ENCODE measurements around the gene CAP2.

Gene CAP2, protein sequence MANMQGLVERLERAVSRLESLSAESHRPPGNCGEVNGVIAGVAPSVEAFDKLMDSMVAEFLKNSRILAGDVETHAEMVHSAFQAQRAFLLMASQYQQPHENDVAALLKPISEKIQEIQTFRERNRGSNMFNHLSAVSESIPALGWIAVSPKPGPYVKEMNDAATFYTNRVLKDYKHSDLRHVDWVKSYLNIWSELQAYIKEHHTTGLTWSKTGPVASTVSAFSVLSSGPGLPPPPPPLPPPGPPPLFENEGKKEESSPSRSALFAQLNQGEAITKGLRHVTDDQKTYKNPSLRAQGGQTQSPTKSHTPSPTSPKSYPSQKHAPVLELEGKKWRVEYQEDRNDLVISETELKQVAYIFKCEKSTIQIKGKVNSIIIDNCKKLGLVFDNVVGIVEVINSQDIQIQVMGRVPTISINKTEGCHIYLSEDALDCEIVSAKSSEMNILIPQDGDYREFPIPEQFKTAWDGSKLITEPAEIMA

DNA sequence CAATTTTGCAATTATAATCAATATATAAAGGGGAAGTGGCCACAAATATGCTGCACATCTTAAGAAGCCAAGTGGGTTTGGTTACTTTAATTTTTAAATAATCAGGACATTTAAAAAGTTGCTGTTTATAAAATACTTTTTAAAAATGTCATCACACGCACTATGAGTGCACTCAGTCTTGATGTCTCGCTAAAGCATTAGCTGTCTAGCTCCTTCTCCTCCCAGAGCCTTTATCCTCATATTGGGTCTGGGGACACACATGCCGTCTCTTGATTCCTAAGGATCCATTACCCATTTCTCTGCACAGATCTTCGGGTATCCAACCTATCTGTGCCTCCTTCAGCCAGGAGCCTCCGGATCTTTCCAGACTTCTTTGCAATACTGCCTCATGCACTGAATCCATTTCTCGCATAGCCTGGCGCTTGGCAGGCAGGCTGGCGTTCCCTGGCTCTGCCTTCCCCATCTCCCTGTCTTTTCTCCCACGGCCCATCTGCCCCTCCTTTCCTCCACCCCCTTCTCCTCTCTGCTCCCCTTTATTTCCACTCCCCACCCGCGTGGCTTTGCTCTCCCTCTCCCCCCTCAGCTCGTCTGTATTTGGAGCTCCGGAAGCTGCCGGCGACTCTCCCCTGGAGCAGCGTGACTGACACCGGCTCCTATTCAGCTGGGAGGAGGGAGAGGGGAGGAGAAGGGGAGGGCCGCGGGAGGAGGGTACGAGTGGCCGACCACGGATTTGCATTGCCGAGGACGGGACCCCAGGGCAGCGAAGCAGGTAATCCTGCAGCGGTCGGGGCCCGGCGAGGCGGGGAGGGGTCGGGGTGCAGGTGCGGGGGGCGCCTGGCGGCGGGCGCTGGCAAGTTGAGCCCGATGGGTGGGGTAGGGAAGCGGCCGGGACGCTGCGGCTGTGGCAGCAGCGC, at the start of gene CAP2:
Gene CAP2, plus strand, starts transcription at position 618 of the 914 bp plus-strand sequence. CDS start 27,961 bp downstream, outside the sequence.
- DNase-seq (ENCODE audit: low read depth, low spot score), result peak; percentile 89

DNA sequence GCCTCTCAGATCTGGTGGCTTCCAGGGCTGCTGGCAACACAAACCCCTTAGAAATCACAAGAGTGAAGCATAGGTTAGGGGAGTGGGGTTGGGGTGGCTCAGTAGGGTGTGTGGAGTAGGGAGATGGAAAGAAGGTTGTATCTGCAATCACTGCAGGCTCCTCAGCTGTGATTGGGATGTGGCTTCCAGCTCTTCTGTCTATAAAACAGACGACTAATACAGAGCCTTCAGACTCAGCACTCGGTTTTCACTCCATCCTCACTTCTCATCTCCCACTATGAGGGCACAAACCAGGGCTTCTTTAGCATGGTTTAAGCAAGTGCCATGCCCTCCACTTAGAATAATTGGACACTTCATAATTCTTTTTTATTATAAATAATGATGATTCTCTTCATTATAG, 46.4 kb upstream of the CAP2 start:
- no peak for DNase-seq (ENCODE audit: low read depth, low spot score)

DNA sequence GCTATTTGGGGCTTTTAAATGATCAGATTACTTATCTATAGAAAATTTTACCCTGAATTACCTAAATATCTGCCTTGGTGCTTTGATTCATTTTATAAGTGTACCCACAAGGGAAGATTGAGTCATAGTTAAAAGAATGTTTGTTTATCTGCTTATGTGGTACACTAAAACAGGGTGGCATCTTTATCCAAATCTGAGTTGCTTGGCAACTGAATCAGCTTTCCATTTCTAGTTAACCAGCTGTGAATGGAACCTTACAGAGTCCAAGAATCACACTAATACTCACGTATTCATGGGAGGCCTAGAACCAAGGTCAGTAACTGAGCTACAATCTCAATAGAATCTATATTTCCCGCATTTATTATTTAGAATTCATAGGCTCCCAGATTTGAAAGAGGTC, 44.0 kb upstream of the CAP2 start:
- DNase-seq (ENCODE audit: low read depth, low spot score), result peak; percentile 58

DNA sequence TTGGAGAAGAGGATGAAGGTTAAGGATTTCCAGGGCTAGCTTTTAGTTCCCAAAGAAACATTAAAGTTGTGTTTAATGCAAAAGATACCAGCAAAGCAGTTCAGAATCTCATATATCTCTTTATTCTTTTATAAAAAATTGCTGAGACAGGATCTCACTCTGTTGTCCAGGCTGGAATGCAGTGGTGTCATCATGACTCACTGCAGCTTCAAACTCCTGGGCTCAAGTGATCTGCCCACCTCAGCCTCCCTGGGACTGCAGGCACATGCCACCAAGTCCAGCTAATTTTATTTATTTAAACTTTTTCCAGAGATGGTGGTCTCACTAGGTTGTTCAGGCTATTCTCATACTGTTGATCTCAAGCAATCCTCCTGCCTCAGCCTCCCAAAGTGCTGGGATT, 41.1 kb upstream of the CAP2 start:
- DNase-seq (ENCODE audit: low read depth, low spot score), result no peak

DNA sequence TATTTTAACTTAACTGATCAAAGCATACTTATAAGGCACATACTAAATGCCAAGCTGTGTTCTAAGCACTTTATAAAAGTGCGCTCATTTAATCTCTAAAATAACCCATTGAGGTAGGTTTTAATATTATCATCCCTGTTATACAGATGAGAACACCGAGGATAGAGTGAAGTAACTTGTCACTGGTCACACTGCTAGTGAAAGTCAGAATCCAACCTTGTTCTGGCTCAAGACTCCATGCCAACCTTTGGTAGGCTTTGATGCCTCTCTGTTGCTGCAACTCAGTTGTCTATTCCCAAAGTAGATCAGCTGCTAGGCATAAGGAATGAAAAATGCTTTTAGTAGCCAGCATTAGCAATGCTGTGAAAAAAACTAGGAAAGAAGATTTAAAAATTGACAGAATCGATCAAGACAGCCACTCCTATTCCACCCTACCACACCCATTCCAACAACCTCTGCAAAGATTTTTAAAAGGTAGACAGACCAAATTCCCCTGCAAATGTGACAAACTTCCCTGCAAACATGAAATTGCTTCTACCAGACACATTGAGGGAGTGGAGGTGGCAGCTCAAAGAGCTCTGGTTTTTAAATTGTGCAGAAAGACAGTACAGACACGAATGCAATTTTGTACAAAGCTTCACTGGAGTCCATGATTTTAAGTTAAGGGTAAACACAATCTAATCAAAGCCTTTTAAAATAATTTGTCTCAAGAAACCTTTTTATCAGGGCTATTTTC, 39.8 kb upstream of the CAP2 start:
- no peak for DNase-seq (ENCODE audit: low read depth, low spot score)

DNA sequence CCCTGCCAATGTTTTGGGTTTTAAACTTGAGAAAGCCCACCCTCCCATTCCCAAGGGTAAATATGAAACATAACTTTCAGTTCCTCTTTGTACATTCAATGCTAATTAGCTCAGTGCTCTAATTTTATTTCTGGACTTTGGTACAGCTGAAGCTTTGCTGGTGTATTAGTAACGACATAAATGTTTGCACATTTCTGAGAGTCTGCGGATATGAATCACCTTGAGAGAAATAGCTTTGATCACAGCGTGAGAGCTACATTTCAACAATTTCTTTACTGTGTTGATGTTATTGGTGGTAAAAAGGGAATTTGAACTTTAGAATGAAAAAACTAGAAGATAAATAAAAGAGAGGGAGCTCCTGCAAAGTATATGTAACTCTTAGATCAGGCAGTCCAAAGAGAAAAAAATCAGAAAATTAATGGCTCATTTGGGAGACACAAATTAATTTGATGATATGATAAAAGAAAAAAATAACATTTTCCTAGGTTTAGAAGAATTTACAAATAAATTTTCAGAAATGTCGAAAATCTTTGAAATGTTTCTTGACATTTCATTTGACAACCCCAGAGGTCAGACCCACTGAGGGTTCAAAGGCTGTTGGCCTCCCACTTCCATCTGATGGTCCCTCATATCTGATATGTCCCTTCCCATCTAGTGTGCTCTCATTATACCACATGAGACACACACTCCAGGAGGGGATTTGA, 38.5 kb upstream of the CAP2 start:
- DNase-seq (ENCODE audit: low read depth, low spot score), result peak; percentile 77

DNA sequence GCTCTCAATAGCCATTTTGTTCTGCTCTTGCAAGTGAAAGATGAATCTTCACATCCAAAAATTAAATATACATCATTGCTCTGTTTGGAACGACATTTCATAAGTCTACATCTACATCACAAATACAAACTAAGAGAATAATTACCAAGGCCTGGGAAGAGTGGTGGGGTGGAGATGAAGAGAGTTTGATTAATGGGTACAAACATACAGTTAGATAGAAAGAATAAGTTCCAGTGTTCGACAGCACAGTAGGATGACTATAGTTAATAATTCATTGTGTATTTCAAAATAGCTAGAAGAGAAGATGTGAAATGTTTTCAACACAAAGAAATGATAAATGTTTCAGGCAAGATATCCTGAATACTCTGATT, 38.0 kb upstream of the CAP2 start:
- DNase-seq (ENCODE audit: low read depth, low spot score), result no peak

DNA sequence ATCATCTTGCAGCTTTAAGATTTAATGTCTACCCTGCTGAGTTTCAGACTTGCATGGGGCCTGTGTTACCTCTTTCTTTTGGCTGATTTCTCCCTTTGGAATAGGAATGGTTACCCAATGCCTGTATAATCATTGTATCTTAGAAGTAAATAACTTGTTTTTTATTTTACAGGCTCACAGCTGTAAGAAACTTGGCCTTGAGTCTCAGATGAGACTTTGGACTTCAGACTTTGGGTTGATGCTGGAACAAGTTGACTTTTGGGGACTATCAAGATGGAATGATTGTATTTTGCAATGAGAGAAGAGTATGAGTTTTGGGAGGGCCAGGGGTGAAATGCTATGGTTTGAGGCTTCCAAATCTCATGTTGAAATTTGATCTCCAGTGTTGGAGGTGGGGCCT, 34.9 kb upstream of the CAP2 start:
- no peak for DNase-seq (ENCODE audit: low read depth, low spot score)

DNA sequence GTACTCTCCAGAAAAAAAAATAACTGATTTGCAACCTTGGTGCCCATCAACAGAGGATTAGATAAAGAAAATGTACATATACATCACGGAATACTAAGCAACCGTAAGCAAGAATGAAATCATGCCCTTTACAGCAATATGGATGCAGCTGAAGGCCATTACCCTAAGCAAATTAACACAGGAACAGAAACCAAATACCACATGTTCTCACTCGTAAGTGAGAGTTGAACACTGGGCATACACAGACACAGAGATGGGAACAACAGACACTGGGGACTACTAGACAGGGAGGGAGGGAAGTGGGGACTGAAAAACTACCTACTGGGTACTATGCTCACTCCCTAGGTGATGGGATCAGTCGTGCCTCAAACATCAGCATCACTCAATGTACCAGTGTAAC, 32.8 kb upstream of the CAP2 start:
- DNase-seq (ENCODE audit: low read depth, low spot score), result no peak

DNA sequence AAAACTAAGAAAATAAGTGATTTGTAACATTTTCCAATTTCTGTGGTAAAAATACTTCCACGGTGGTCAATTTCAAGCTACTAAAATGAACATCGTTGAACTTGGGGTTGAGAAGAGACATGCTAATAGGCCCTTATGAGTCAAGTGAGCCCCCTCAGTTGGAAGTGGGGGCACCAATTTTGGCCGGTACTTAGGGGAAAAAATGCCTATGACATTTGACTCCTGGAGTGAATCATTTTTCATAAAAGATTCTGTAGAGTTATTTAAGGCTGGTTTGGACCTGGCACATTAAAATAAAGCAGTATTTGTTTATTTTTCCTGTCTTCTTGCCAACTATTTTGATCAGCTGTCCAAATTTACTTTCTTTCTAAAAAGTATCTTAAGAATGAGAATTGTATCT, 32.4 kb upstream of the CAP2 start:
- peak; percentile 2 for DNase-seq (ENCODE audit: low read depth, low spot score)

DNA sequence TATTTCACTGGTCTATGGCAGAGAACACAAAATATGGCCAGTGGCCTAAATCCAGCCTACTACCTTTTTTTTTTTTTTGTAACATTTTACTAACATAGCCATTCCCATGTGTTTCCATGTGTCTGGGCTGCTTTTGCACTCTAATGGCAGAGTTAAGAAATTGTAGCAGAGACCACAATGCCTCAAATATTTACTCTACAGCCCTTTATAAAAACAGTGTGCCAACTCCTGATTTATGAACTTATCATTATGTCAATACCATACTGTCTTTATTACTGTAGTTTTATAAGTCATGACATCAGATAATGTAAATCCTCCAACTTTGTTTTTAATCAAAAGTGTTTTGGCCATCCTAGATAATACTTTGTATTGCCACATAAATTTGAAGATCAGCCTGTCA, 27.4 kb upstream of the CAP2 start:
- no peak for DNase-seq (ENCODE audit: low read depth, low spot score)

DNA sequence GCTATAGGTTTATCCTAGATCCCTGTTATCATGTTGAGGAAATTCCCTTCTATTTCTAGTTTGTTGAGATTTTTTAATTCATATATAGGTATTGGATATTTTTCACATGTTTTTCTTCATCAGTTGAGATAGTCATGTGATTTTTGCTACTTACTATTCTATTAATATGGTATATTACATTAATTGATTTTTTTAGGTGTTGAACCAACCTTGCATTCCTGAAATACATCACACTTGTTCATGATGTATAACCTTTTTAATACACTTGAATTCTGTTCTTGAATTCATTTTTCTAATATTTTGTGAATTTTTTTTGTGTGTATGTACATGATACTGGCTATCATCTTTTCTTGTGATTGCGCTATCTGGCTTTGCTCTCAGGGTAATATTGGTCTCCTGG, 25.5 kb upstream of the CAP2 start:
- DNase-seq (ENCODE audit: low read depth, low spot score), result no peak

DNA sequence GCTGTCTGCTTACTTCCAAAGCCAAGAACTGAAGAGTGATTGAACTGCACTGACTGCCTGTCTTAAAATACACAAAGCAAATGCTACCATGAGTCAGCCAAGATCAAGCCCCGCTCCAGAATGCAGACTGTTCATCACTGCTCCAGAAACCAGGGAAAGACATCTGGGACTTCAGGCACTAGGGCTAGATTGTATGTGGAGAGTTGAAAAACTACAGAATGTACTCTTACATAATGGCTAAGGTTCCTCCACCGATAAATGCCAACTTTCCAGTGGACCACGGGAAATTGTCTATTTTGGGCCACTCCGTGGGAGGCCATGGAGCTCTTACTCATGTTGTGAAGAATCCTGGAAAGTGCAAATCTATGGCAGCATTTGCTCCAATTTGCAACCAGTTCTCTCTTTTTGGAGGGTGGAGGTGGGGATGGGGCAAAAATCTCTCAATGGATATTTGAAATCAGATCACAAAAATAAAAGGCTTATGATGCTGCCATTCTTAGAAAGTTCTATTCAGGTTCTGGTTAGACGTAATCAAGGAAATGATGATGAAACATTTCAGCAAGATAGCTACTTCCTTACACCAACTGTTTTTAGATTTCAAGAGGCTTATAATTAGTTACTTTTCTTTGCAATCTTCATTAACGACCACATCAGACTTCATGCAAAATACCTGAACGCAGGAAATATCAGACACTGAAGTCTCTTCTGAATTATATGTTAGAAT, 11.8 kb upstream of the CAP2 start:
- DNase-seq (ENCODE audit: low read depth, low spot score), result peak; percentile 62

DNA sequence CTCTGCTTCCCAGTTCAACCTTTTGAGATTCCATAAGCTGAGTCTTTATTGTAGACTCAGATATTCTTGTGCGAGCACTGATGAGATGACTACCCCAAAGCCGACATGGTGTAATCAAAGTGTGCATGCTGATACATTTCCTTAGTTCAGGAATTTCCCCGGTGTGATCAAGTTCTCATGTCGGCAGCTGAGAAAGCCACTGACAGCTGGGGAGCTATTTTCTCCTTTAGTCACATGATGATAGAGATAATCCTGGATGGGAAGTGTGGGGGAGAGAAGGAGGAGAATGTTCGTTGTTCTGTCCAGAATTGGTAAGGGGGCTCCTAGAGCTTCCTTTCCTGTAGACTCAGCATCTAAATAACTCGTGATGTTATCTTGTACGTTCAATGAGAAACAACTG, 7.7 kb upstream of the CAP2 start:
- no peak for DNase-seq (ENCODE audit: low read depth, low spot score)

DNA sequence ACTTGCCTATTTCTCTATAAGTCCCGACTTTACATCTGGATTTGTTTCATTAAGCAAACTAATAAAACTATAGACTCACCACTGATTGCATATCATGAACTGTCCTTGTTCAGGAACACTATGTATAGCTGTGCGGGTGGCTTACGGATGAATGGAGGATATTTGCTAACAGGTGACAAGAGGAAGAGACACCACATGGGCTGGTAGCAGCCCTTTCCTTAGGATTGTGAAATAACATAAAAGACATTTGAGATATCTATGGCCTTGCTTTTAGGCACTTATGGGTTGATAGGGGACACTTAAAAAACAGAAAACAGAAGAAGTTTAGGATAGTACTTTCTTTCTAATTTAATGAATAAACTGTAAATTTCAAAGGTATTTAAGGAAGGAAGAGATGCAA, 5.0 kb upstream of the CAP2 start:
- no peak for DNase-seq (ENCODE audit: low read depth, low spot score)

DNA sequence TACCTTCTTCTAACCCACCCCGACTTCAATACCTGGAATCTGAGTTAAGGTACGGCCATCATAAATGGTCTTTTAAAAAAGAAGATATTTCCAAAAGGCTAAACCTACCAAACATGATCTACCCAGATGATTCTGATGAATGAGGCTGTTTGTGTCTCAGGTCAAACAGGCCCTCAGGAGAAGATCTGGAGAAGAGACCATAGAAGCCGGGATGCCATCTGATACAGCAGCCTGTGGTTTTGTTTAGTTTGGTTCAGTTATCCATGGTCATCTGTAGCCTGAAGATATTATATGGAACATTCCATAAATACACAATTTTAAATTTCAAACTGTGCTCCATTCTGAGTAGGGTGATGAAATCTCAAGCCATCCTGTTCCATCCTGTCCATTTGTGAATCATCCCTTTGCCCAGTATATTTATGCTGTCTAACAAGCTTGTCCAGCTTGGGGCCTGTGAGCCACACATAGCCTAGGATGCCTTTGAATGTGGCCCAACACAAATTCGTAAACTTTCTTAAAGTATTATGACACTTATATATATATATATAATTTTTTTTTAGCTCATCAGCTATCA, 4.0 kb upstream of the CAP2 start:
- no peak for DNase-seq (ENCODE audit: low read depth, low spot score)

DNA sequence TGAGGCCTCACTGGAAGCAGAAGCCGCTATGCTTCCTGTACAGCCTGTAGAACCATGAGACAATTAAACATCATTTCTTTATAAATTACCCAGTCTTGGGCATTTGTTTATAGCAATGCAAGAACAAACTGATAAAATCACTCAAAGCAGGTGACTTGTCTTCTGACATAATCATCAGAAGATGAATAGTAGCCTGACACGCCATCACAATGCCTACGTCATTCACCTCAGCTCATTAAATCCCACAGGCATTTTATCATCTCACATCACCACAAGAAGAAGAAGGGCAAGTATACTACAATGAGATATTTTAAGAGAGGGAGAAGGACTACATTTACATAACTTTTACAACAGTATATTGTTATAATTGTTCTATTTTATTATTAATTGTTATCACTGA, 3.1 kb upstream of the CAP2 start:
- DNase-seq (ENCODE audit: low read depth, low spot score), result no peak

DNA sequence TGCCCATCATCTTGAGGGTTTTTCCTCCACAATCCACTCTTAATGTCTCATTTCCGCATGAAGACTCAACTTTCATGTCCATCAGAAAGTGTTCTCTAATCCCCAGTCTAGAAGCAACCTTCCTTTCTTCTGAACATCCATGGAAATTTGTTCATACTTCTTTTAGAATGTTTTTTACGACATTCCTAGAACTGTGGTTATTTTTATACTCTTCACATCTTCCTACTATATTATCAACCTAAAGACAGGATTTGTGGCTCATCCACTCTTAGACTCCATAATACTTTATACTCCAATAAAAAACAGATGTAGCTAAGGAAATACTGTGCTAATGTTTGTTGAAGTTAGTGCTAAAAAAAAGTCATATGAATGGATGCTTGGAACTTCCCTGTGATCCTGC, 1.4 kb upstream of the CAP2 start:
- no peak for DNase-seq (ENCODE audit: low read depth, low spot score)

DNA sequence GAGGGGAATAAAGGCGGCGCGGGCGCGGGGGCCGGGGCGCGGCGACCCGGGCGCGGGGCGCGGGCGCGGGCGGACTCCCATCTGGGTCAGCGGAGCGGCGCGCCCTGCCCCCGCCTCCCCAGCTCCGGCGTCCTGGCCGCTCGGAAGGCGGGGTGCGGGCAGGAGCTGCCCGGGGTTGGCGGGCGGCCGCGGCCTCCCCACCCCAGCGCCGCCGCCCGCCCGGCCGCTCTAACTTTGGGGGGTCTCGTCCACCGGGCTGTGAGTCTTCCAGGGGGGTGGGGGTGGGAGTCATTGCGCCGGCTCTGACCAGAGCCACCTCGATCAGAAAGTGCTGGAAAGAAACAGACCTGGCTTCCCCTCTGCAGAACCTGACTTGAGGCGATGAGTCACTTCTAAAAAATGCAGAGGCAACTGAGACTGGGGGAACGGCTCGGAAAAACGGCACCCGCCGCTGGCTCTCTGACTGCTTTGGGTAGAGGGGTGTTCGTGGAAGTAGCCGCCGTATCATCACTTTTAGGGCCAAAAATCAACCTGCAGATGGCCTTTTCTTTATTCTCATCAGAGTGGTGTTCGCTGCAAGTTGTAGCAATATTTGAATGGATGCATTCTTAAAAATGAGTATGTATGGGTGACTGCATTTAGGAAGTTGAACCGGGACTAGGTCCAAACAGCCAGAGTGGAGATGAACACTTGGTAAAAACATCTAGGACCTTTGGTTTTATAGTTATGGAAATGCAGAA, 667 bp downstream of the CAP2 start:
- peak; percentile 94 for DNase-seq (ENCODE audit: low read depth, low spot score)

DNA sequence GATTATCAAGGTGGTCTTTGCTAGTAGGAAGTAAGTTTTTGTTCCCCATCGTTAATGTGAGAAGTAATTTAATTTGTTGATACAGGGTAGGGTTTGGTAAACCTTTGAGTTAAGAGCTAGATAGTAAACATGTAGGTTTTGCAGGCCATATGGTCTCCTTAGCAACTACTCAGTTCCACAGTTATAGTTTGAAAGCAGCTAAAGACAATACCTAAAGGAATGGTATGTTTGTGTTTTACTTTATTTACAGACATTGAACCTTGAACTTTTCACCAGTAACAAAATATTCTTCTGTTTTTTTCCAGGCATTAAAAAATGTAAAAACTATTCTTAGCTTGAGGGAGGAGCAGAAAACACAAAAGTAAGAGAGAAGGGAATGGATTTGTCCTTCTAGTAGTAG, 1.7 kb downstream of the CAP2 start:
- DNase-seq (ENCODE audit: low read depth, low spot score), result no peak
